Measurements from ENCODE around the gene MOV10.

DNA sequence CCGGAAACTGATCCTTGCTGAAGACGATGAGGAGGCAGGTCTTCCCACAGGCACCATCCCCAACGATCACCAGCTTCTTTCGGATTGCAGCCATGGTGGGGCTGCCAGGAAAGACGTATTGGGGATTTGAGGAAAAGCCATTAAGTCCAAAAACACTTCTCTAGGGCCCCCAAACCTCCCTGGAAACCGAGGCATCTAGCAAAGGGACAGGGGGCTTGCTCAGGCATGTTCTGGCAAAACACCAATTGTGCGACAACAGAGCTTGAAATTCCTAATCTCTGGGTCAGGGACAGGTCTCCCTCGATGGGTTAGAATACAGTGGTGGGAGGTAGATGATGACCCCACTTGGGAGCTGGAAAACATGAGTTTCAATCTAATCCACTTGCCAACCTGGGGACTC lies 29.2 kb downstream of the MOV10 start:
- TF ChIP-seq, protein P1, sequence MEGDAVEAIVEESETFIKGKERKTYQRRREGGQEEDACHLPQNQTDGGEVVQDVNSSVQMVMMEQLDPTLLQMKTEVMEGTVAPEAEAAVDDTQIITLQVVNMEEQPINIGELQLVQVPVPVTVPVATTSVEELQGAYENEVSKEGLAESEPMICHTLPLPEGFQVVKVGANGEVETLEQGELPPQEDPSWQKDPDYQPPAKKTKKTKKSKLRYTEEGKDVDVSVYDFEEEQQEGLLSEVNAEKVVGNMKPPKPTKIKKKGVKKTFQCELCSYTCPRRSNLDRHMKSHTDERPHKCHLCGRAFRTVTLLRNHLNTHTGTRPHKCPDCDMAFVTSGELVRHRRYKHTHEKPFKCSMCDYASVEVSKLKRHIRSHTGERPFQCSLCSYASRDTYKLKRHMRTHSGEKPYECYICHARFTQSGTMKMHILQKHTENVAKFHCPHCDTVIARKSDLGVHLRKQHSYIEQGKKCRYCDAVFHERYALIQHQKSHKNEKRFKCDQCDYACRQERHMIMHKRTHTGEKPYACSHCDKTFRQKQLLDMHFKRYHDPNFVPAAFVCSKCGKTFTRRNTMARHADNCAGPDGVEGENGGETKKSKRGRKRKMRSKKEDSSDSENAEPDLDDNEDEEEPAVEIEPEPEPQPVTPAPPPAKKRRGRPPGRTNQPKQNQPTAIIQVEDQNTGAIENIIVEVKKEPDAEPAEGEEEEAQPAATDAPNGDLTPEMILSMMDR (IDR thresholded peaks at IDR 0.05) = no peak
- no peak for TF ChIP-seq EZH2phosphoT487 (IDR thresholded peaks at IDR 0.05)
